GM19455 (cell line): ENCODE results near the gene MAP6.

Source experiments
- ATAC-seq: cut with Tn5 transposase; IDR thresholded peaks from one replicate; pipeline ENCODE4 v1.9.1; 2021; ENCODE audit not compliant: unreplicated experiment

The MAP6 gene

GRCh38 chr11:75571625-75572024 is 97.2 kb downstream of the MAP6 start:
- no peak for ATAC-seq

GRCh38 chr11:75570559-75571139 is 98.2 kb downstream of the MAP6 start:
- ATAC-seq = no peak

GRCh38 chr11:75568616-75569219 is 100.1 kb downstream of the MAP6 start:
- no peak for ATAC-seq

GRCh38 chr11:75567971-75568370 is 100.9 kb downstream of the MAP6 start:
- ATAC-seq = no peak

- no peak for ATAC-seq
Measured at GRCh38 chr11:75566763-75567279, 102.0 kb downstream of the MAP6 start.

GRCh38 chr11:75565916-75566762 is 102.7 kb downstream of the MAP6 start:
- ATAC-seq = no peak

- no peak for ATAC-seq
Measured at GRCh38 chr11:75565221-75565814, 103.5 kb downstream of the MAP6 start.

GRCh38 chr11:75563978-75564552 is 104.8 kb downstream of the MAP6 start:
- ATAC-seq = no peak

- no peak for ATAC-seq
Measured at GRCh38 chr11:75563501-75563977, 105.3 kb downstream of the MAP6 start.

GRCh38 chr11:75562836-75563484 is 105.9 kb downstream of the MAP6 start:
- ATAC-seq = no peak

- ATAC-seq = peak; percentile 83
Measured at GRCh38 chr11:75562048-75562835, 106.6 kb downstream of the MAP6 start, which contains the start of gene SERPINH1. TSS of gene SERPINH1 (plus strand) at chr11:75562253. CDS start at chr11:75566350, 4,097 bp downstream.

GRCh38 chr11:75561426-75562047 is 107.3 kb downstream of the MAP6 start:
- ATAC-seq = no peak

GRCh38 chr11:75560644-75561043 is 108.2 kb downstream of the MAP6 start:
- no peak for ATAC-seq

- no peak for ATAC-seq
Measured at GRCh38 chr11:75558939-75559843, 109.6 kb downstream of the MAP6 start.

GRCh38 chr11:75557666-75558494 is 111.0 kb downstream of the MAP6 start:
- no peak for ATAC-seq

GRCh38 chr11:75556275-75556674 is 112.6 kb downstream of the MAP6 start:
- ATAC-seq = no peak
